ENCODE results near the gene KDM3A. TPM values are rescaled to one million over a fixed set of nuclear protein-coding genes. Genes with fewer than 3 reads are reported as not detected.
A peak's percentile ranks its signal among the peaks of the same experiment; 100 is the strongest.

KDM3A gene
- total RNA-seq, 6 experiments from 2014 or later, result 17.6 to 25.1 (median 21.3) TPM

- DNase-seq, result peak; percentile 40
- H3K27ac Mint-ChIP-seq, result peak overlapping the region; percentile 33; the same call in 1 of the 2 replicates
- TF ChIP-seq CTCF (IDR thresholded peaks at IDR 0.05), result no peak
- no peaks in the 10 kb centered on the region for H3K9me3 Mint-ChIP-seq
- peaks cover 80% of the 10 kb centered on the region for H3K36me3 Mint-ChIP-seq (ENCODE audit: low read depth)
- peaks cover 33% of the 10 kb centered on the region for H3K4me1 Mint-ChIP-seq (ENCODE audit: low read depth)
- no peak overlapping the region for H3K4me3 Mint-ChIP-seq
- H3K27me3 Mint-ChIP-seq (ENCODE audit: insufficient read depth), result peaks cover 1% of the 10 kb centered on the region; the same call in 1 of the 2 replicates
Measured at GRCh38 chr2:86485103-86485502, 43.9 kb downstream of the KDM3A start.

DNA sequence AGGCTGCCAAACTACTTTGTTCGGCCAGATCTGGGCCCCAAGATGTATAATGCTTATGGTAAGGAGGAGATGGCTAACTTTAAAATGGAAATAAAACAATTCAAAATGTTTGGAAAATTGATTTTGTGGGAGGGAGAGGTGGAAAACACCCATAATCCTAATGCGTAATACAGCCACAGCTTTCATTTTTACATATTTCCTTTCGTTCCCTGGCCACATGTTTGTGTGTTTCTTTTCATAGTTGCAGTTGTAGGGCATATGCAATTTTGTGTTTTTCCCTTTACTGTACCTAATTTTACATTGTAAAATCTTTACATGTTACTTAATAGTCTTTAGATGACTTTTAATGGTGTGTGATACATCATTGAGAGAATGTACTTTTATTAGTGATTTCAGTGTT, 44.6 kb downstream of the KDM3A start:
- Mint-ChIP-seq H3K9me3 (no peaks in the 10 kb centered on the region), H3K27me3 (ENCODE audit: insufficient read depth) (peaks cover 1% of the 10 kb centered on the region; the same call in 1 of the 2 replicates), H3K36me3 (ENCODE audit: low read depth) (peaks cover 79% of the 10 kb centered on the region), H3K4me1 (ENCODE audit: low read depth) (peaks cover 31% of the 10 kb centered on the region), H3K27ac (no peak overlapping the region), H3K4me3 (no peak overlapping the region)
- DNase-seq, result no peak
- TF ChIP-seq CTCF (IDR thresholded peaks at IDR 0.05), result no peak

DNA sequence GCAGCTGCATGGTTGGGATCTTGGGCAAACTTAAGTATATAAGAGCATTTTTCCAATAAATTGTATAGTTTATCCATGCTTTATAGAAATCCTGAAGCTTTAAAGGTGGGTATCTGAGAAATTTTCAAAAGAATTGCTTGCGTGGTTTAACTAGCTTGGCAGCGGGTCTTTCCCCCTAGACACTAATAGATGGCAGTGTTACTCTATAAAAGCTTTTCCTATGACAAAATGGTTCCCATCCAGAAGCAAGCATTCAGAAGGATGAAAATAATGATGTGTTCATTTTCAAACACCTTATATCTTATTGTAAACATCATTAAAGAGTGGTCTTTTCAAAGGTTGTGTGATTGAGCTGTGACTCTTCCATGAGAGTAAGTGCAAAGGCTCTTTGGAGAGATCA, 45.9 kb downstream of the KDM3A start:
- Mint-ChIP-seq H3K4me3 (no peak overlapping the region), H3K4me1 (ENCODE audit: low read depth) (peaks cover 19% of the 10 kb centered on the region), H3K9me3 (no peaks in the 10 kb centered on the region), H3K27ac (no peak overlapping the region), H3K27me3 (ENCODE audit: insufficient read depth) (peaks cover 1% of the 10 kb centered on the region; the same call in 1 of the 2 replicates), H3K36me3 (ENCODE audit: low read depth) (peaks cover 84% of the 10 kb centered on the region)
- no peak for DNase-seq
- no peak for TF ChIP-seq CTCF (IDR thresholded peaks at IDR 0.05)

DNA sequence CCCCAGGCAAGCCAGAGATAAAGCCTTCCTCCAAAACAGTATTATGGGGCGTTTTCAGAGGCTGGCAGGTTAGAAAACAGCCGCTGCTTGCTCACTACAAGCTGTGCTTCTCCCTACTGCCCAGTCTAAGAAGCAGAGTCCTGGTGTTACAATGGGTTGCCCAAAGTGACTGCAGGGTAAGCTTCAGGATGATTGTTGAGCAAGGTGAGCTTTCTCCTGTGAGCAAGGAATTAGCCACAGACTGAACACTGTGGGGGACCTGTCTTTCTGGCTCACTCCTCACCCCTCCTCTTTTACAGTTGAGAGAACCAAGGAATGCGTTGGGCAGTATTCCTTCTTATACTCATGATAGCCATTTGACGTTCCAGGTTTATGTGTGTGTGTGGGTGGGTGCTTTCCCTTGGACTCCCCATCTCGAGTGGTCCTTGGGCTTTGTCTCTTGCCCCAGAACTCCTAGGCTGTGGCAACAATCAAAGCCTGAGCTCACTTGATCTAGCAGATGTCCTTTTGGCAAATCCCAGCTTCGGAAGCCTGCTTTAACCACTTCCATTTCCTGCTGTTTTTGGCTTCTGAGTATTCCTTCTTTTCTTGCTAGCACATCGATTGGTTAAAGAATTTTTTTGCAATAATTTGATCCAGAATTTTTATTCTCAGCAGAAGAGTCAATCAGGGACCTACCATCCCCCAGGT, 47.5 kb downstream of the KDM3A start:
- H3K4me3 Mint-ChIP-seq, result no peak overlapping the region; the same call in 1 of the 2 replicates
- no peak for TF ChIP-seq CTCF (IDR thresholded peaks at IDR 0.05)
- peaks cover 15% of the 10 kb centered on the region for H3K4me1 Mint-ChIP-seq (ENCODE audit: low read depth)
- peaks cover 71% of the 10 kb centered on the region for H3K36me3 Mint-ChIP-seq (ENCODE audit: low read depth)
- H3K27ac Mint-ChIP-seq, result no peak overlapping the region
- no peak for DNase-seq
- peaks cover 1% of the 10 kb centered on the region; the same call in 1 of the 2 replicates for H3K27me3 Mint-ChIP-seq (ENCODE audit: insufficient read depth)
- no peaks in the 10 kb centered on the region for H3K9me3 Mint-ChIP-seq

GRCh38 chr2:86489542-86489941, 48.4 kb downstream of the KDM3A start:
- peaks cover 68% of the 10 kb centered on the region for H3K36me3 Mint-ChIP-seq (ENCODE audit: low read depth)
- no peak for TF ChIP-seq CTCF (IDR thresholded peaks at IDR 0.05)
- H3K9me3 Mint-ChIP-seq, result no peaks in the 10 kb centered on the region
- no peak overlapping the region for H3K27ac Mint-ChIP-seq
- H3K4me3 Mint-ChIP-seq, result no peak overlapping the region
- H3K27me3 Mint-ChIP-seq (ENCODE audit: insufficient read depth), result peaks cover 1% of the 10 kb centered on the region; the same call in 1 of the 2 replicates
- peaks cover 12% of the 10 kb centered on the region for H3K4me1 Mint-ChIP-seq (ENCODE audit: low read depth)
- DNase-seq, result no peak

Measured in HFFc6 (cell line).